SH-SY5Y (cell line): ENCODE data around the gene C10orf90.

Experiments used
- GATA2 ChIP-seq: IDR thresholded peaks from 2 replicates; pipeline ENCODE4 v1.6.1; 2011; ENCODE audit warnings: mild to moderate bottlenecking, low read depth, low read length
- GATA3 ChIP-seq: IDR thresholded peaks from 2 replicates; pipeline ENCODE4 v1.6.1; 2011; ENCODE audit warnings: low read depth, mild to moderate bottlenecking, low read length, moderate library complexity

- TF ChIP-seq GATA3: no peak
- TF ChIP-seq GATA2: no peak
Observed at GRCh38 chr10:126690534-126690933, 20.0 kb upstream of the C10orf90 start.
